K562 (cell line): ENCODE results near the gene POLR3E. TPM values are rescaled to one million over a fixed set of nuclear protein-coding genes. Genes with fewer than 3 reads are reported as not detected.

Source experiments
- CXXC5 ChIP-seq: fragments of 250-450 bp; sonication (Bioruptor Pico); IDR thresholded peaks from 2 replicates; pipeline ENCODE4 v1.8.0; 2022; ENCODE audit warnings: inconsistent platforms, mild to moderate bottlenecking, moderate library complexity
- ELF4 ChIP-seq: fragments of 450-650 bp; formaldehyde crosslinking; IDR thresholded peaks from 2 replicates; pipeline ENCODE4 v1.4.0; 2022; ENCODE audit warnings: missing genetic modification characterization
- FOXM1 ChIP-seq, 2 experiments: fragments of 450-650 bp in 1 of 2; sonication (generic) in 1 of 2; formaldehyde crosslinking in 1 of 2; IDR thresholded peaks; 2 replicates each; pipeline versions ENCODE4 v1.6.1 to v1.9.0; 2017 to 2022; ENCODE audit warnings: low read depth in 2 of 2, mild to moderate bottlenecking in 2 of 2, missing genetic modification reagents in 1 of 2, moderate library complexity in 1 of 2
- FUS ChIP-seq: fragments of 200-400 bp; formaldehyde crosslinking; optimal IDR thresholded peaks from 2 replicates; pipeline ENCODE3; 2017; ENCODE audit warnings: low read depth, low read length
- HNRNPK ChIP-seq: fragments of 200-400 bp; formaldehyde crosslinking; IDR thresholded peaks from one replicate; pipeline ENCODE4 v1.6.1; 2018; ENCODE audit warnings: mild to moderate bottlenecking, low read depth, low read length; ENCODE audit not compliant: poor library complexity, severe bottlenecking
- MAFG ChIP-seq: fragments of 450-650 bp; conservative IDR thresholded peaks from 2 replicates; pipeline ENCODE4 v1.6.1; 2016; ENCODE audit warnings: missing genetic modification characterization, missing compliant biosample characterization
- MBD2 ChIP-seq: sonication (generic); IDR thresholded peaks from 2 replicates; pipeline ENCODE4 v1.6.1; 2016; ENCODE audit warnings: low read depth, borderline replicate concordance
- NR4A1 ChIP-seq, 2 experiments: fragments of 250-450 bp in 1 of 2; fragments of 450-650 bp in 1 of 2; sonication (Bioruptor Pico) in 1 of 2; IDR thresholded peaks; 2 replicates each; pipeline versions ENCODE4 v1.4.0 to v1.6.1; 2016 to 2020; ENCODE audit warnings: mild to moderate bottlenecking in 2 of 2, missing compliant biosample characterization in 1 of 2, missing genetic modification characterization in 1 of 2, moderate library complexity in 1 of 2
- OTX1 ChIP-seq: fragments of 450-650 bp; formaldehyde crosslinking; IDR thresholded peaks from 2 replicates; pipeline ENCODE4 v1.4.0; 2022; ENCODE audit warnings: mild to moderate bottlenecking
- PTTG1 ChIP-seq: fragments of 450-650 bp; IDR thresholded peaks from 2 replicates; pipeline ENCODE4 v1.6.1; 2016; ENCODE audit warnings: low read depth, mild to moderate bottlenecking, missing genetic modification characterization, missing compliant biosample characterization
- SAP30 ChIP-seq: fragments of 200-600 bp; sonication (generic); IDR thresholded peaks from 2 replicates; pipeline ENCODE4 v1.6.1; 2012; ENCODE audit warnings: borderline replicate concordance, low read depth, mild to moderate bottlenecking, moderate library complexity, low read length, control low read depth, inconsistent platforms; ENCODE audit not compliant: insufficient read depth, poor library complexity, severe bottlenecking
- SLC30A9 ChIP-seq: fragments of 250-450 bp; sonication (Bioruptor Pico); IDR thresholded peaks from 2 replicates; pipeline ENCODE4 v1.8.0; 2022; ENCODE audit warnings: mild to moderate bottlenecking, moderate library complexity
- SMAD4 ChIP-seq: fragments of 250-450 bp; sonication (Bioruptor Pico); conservative IDR thresholded peaks from 2 replicates; pipeline ENCODE4 v1.8.0; 2021; ENCODE audit warnings: inconsistent platforms, mild to moderate bottlenecking, moderate library complexity
- SMARCA5 ChIP-seq: fragments of 450-650 bp; IDR thresholded peaks from 2 replicates; pipeline ENCODE4 v1.6.1; 2016
- SOX6 ChIP-seq: fragments of 450-650 bp; IDR thresholded peaks from 2 replicates; pipeline ENCODE4 v1.6.1; 2014; ENCODE audit warnings: mild to moderate bottlenecking
- TBL1XR1 ChIP-seq, 2 experiments: IDR thresholded peaks; 2 replicates each; pipeline ENCODE4 v1.6.1; 2012; ENCODE audit warnings: improper control_type of control experiment in 2 of 2, low read length in 2 of 2, mild to moderate bottlenecking in 1 of 2
- ZNF24 ChIP-seq: fragments of 450-650 bp; IDR thresholded peaks from 2 replicates; pipeline ENCODE4 v1.6.1; 2016
- ZNF347 ChIP-seq: fragments of 450-650 bp; formaldehyde crosslinking; IDR thresholded peaks from 2 replicates; pipeline ENCODE4 v1.4.0; 2020; ENCODE audit warnings: low read depth, mild to moderate bottlenecking, moderate library complexity
- polyA plus RNA-seq, 8 experiments: library from polyadenylated mRNA; depleted of rRNA in 4 of 8; stranded (reverse) in 5 of 8; unstranded in 3 of 8; fragments of >200 nt; fragmentation: Nextera tagmentation in 2 of 8; fragmentation: Illumina TruSeq in 1 of 8; extraction: Ambion mirVana in 2 of 8; extraction: Trizol in 1 of 8; gene quantifications; 2 replicates each; pipeline versions ENCODE4 v1.2.1 to v1.2.3, GENCODE V29; 2011 to 2014; ENCODE audit warnings: inconsistent platforms in 1 of 8, missing spikeins in 1 of 8
- total RNA-seq, 7 experiments: library from RNA; depleted of rRNA in 6 of 7; stranded (reverse); fragments of >200 nt in 6 of 7; fragmentation: Illumina TruSeq in 2 of 7; extraction: Trizol in 2 of 7; gene quantifications; 2 replicates each; pipeline versions ENCODE4 v1.2.1 to v1.2.3, GENCODE V29; 2011 to 2021; ENCODE audit warnings: low replicate concordance in 1 of 7
- TF ChIP-seq, protein P1 (sequence below), 2 experiments: fragments of 450-650 bp; conservative IDR thresholded peaks; 2 replicates each; pipeline ENCODE4 v1.6.1; 2017; ENCODE audit warnings: mild to moderate bottlenecking in 2 of 2, moderate library complexity in 2 of 2
- TF ChIP-seq, protein P2 (sequence below): fragments of 250-450 bp; sonication (Bioruptor Pico); IDR thresholded peaks from 2 replicates; pipeline ENCODE4 v1.6.1; 2021; ENCODE audit warnings: mild to moderate bottlenecking
- TF ChIP-seq, protein P3 (sequence below): fragments of 250-450 bp; sonication (Bioruptor Pico); IDR thresholded peaks from 2 replicates; pipeline ENCODE4 v1.4.0; 2020; ENCODE audit warnings: mild to moderate bottlenecking
- TF ChIP-seq, protein P4 (sequence below): IDR thresholded peaks from 2 replicates; pipeline ENCODE4 v1.6.1; 2011; ENCODE audit warnings: borderline replicate concordance, low read depth, mild to moderate bottlenecking, moderate library complexity, low read length; ENCODE audit not compliant: insufficient read depth, poor library complexity, severe bottlenecking

POLR3E gene
- total and polyA plus RNA-seq, 9 of the 15 experiments (the other 6 are each of a cell fraction or from before 2014, with no cell fraction given), result 17.7 to 151 (median 82.6) TPM

DNA sequence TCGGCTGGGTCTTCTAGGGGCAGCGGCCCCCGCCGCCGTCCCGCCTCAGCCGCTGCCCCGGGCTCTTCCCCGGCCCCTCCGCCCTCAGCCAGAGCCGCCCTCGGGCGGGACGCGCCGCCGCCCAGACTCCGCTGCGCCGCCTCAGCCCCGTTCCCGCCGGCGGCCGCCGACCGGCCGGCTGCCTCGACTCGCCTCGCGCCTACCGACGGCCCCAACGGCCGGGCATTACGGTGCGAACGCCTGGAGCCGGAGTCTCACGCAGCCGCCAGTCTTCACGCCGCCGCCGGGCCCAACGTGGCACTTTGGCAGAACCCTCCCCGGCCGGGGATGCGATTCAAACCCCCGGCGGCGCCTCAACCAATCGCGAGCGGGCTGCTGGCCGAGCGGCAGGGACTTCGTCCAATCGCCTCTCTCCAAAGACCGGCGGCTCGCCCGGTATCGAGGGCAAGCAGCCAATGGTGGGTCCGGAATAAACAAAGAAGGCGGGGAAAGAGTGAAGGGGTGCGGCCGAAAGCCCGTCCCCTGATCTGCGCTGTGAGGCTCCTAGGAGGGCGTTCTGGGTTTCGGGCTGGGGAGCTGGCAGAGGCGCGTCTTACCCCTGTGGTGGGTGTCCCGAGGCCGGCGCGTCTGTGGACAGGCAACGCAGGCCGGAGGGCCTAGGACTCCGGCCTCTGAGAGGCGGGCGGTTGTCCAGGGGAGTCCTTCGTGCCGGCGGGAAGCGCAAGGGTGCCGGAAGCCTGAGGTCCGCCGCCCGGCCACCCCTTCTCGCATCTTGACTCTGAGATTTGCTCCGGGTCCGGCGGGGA, 77.3 kb downstream of the POLR3E start, which contains the start of gene CDR2 (continued):
- TF ChIP-seq SOX6 (no peak; the same call in 1 of the 2 replicates), MBD2 (peak; percentile 98), MAFG (no peak), ZNF24 (no peak), FOXM1 (IDR thresholded peaks at IDR 0.05; ENCODE audit: low read depth) (peak; percentile 64; the same call in 1 of the 2 replicates), FOXM1 (CRISPR knock-in tag; IDR thresholded peaks at IDR 0.05; ENCODE audit: low read depth) (0 out of 2 replicates have a peak, but pooled peaks have one; percentile 69), HNRNPK (no peak), TBL1XR1 (IDR thresholded peaks at IDR 0.05; ENCODE audit: low read length in 2 of 2) (no peak), SMARCA5 (no peak), OTX1 (CRISPR knock-in tag) (no peak), FUS (no peak), ELF4 (no peak), ZNF347 (CRISPR knock-in tag) (no peak), SAP30 (peak; percentile 1), SLC30A9 (CRISPR knock-in tag) (no peak), NR4A1 (CRISPR knock-in tag; IDR thresholded peaks at IDR 0.05) (no peak), NR4A1 (tag; IDR thresholded peaks at IDR 0.05) (no peak), SMAD4 (CRISPR knock-in tag) (peak; percentile 83), CXXC5 (CRISPR knock-in tag) (peak; percentile 84), PTTG1 (tag) (no peak)
- TF ChIP-seq, protein P1, sequence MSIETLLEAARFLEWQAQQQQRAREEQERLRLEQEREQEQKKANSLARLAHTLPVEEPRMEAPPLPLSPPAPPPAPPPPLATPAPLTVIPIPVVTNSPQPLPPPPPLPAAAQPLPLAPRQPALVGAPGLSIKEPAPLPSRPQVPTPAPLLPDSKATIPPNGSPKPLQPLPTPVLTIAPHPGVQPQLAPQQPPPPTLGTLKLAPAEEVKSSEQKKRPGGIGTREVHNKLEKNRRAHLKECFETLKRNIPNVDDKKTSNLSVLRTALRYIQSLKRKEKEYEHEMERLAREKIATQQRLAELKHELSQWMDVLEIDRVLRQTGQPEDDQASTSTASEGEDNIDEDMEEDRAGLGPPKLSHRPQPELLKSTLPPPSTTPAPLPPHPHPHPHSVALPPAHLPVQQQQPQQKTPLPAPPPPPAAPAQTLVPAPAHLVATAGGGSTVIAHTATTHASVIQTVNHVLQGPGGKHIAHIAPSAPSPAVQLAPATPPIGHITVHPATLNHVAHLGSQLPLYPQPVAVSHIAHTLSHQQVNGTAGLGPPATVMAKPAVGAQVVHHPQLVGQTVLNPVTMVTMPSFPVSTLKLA (conservative IDR thresholded peaks at IDR 0.05), result peak; percentile 69 to 87
- TF ChIP-seq, protein P2, sequence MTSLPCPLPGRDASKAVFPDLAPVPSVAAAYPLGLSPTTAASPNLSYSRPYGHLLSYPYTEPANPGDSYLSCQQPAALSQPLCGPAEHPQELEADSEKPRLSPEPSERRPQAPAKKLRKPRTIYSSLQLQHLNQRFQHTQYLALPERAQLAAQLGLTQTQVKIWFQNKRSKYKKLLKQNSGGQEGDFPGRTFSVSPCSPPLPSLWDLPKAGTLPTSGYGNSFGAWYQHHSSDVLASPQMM (CRISPR knock-in tag), result no peak
- TF ChIP-seq, protein P3, sequence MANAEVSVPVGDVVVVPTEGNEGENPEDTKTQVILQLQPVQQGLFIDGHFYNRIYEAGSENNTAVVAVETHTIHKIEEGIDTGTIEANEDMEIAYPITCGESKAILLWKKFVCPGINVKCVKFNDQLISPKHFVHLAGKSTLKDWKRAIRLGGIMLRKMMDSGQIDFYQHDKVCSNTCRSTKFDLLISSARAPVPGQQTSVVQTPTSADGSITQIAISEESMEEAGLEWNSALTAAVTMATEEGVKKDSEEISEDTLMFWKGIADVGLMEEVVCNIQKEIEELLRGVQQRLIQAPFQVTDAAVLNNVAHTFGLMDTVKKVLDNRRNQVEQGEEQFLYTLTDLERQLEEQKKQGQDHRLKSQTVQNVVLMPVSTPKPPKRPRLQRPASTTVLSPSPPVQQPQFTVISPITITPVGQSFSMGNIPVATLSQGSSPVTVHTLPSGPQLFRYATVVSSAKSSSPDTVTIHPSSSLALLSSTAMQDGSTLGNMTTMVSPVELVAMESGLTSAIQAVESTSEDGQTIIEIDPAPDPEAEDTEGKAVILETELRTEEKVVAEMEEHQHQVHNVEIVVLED, result peak; percentile 60
- TF ChIP-seq, protein P4, sequence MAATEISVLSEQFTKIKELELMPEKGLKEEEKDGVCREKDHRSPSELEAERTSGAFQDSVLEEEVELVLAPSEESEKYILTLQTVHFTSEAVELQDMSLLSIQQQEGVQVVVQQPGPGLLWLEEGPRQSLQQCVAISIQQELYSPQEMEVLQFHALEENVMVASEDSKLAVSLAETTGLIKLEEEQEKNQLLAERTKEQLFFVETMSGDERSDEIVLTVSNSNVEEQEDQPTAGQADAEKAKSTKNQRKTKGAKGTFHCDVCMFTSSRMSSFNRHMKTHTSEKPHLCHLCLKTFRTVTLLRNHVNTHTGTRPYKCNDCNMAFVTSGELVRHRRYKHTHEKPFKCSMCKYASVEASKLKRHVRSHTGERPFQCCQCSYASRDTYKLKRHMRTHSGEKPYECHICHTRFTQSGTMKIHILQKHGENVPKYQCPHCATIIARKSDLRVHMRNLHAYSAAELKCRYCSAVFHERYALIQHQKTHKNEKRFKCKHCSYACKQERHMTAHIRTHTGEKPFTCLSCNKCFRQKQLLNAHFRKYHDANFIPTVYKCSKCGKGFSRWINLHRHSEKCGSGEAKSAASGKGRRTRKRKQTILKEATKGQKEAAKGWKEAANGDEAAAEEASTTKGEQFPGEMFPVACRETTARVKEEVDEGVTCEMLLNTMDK, result no peak
